H9 (cell line): ENCODE results near the gene PARP1. TPM values are rescaled to one million over a fixed set of nuclear protein-coding genes. Genes with fewer than 3 reads are reported as not detected.

Experiments
- DNase-seq: peaks from one replicate; pipeline ENCODE4 v3.0.0-alpha.2; 2017
- H2AFZ ChIP-seq: one replicate; pipeline ENCODE4 v1.6.1; 2013; ENCODE audit warnings: mild to moderate bottlenecking, low read length, control low read depth, moderate library complexity
- H2AK5ac ChIP-seq: 2 replicates; pipeline ENCODE4 v1.6.1; 2013; ENCODE audit warnings: low read length, control low read depth, mixed read lengths; ENCODE audit not compliant: insufficient read length
- H2BK120ac ChIP-seq: one replicate; pipeline ENCODE4 v1.6.1; 2013; ENCODE audit warnings: low read depth, mild to moderate bottlenecking, low read length, control low read depth, inconsistent platforms; ENCODE audit not compliant: poor library complexity, severe bottlenecking
- H2BK12ac ChIP-seq: 2 replicates; pipeline ENCODE4 v1.6.1; 2013; ENCODE audit warnings: low read length, control low read depth, mixed read lengths, low read depth; ENCODE audit not compliant: insufficient read length
- H2BK15ac ChIP-seq: 2 replicates; pipeline ENCODE4 v1.6.1; 2013; ENCODE audit warnings: low read depth, low read length, control low read depth
- H2BK20ac ChIP-seq: one replicate; pipeline ENCODE4 v1.6.1; 2013; ENCODE audit warnings: low read depth, mild to moderate bottlenecking, low read length, control low read depth, inconsistent platforms; ENCODE audit not compliant: poor library complexity, severe bottlenecking
- H2BK5ac ChIP-seq: 2 replicates; pipeline ENCODE4 v1.6.1; 2013; ENCODE audit warnings: low read length, control low read depth, mixed read lengths; ENCODE audit not compliant: insufficient read length
- H3K14ac ChIP-seq: 2 replicates; pipeline ENCODE4 v1.6.1; 2013; ENCODE audit warnings: low read length, control low read depth; ENCODE audit not compliant: insufficient read depth
- H3K18ac ChIP-seq: 2 replicates; pipeline ENCODE4 v1.6.1; 2013; ENCODE audit warnings: low read depth, mild to moderate bottlenecking, mixed read lengths, low read length, control low read depth; ENCODE audit not compliant: insufficient read length
- H3K23ac ChIP-seq: 2 replicates; pipeline ENCODE4 v1.6.1; 2013; ENCODE audit warnings: low read length, control low read depth, mixed read lengths, low read depth; ENCODE audit not compliant: insufficient read length
- H3K23me2 ChIP-seq: 2 replicates; pipeline ENCODE4 v1.6.1; 2013; ENCODE audit warnings: low read depth, mild to moderate bottlenecking, mixed read lengths, low read length, control low read depth; ENCODE audit not compliant: insufficient read length, poor library complexity, severe bottlenecking
- H3K27ac ChIP-seq: 2 replicates; pipeline ENCODE4 v1.5.1; 2013; ENCODE audit warnings: low read length, control low read depth, mixed read lengths, low read depth; ENCODE audit not compliant: insufficient read length
- H3K27me3 ChIP-seq: 2 replicates; pipeline ENCODE4 v1.6.1; 2013; ENCODE audit warnings: low read length, control low read depth, inconsistent platforms; ENCODE audit not compliant: insufficient read depth
- H3K4ac ChIP-seq: 2 replicates; pipeline ENCODE4 v1.6.1; 2013; ENCODE audit warnings: low read depth, mild to moderate bottlenecking, control low read depth, inconsistent platforms, low read length, moderate library complexity
- H3K4me1 ChIP-seq: 2 replicates; pipeline ENCODE4 v1.6.1; 2013; ENCODE audit warnings: low read length, control low read depth, inconsistent platforms; ENCODE audit not compliant: insufficient read depth
- H3K4me2 ChIP-seq: 2 replicates; pipeline ENCODE4 v1.6.1; 2013; ENCODE audit warnings: low read length, control low read depth, mixed read lengths; ENCODE audit not compliant: insufficient read length, insufficient read depth
- H3K56ac ChIP-seq: 2 replicates; pipeline ENCODE4 v1.6.1; 2013; ENCODE audit warnings: low read depth, mild to moderate bottlenecking, mixed read lengths, low read length, control low read depth; ENCODE audit not compliant: insufficient read length
- H3K79me1 ChIP-seq: 2 replicates; pipeline ENCODE4 v1.6.1; 2013; ENCODE audit warnings: low read depth, mild to moderate bottlenecking, moderate library complexity, low read length, control low read depth, inconsistent platforms; ENCODE audit not compliant: insufficient read depth, poor library complexity, severe bottlenecking
- H3K79me2 ChIP-seq: 2 replicates; pipeline ENCODE4 v1.6.1; 2013; ENCODE audit warnings: low read length, control low read depth, inconsistent platforms; ENCODE audit not compliant: insufficient read depth
- H3K9ac ChIP-seq: 2 replicates; pipeline ENCODE4 v1.6.1; 2013; ENCODE audit warnings: low read length, control low read depth, mixed read lengths; ENCODE audit not compliant: insufficient read length; ENCODE audit errors: extremely low read depth
- H3K9me3 ChIP-seq: one replicate; pipeline ENCODE4 v1.6.1; 2013; ENCODE audit warnings: low read depth, low read length, inconsistent platforms; ENCODE audit not compliant: control insufficient read depth
- H3T11ph ChIP-seq: one replicate; pipeline ENCODE4 v1.6.1; 2013; ENCODE audit warnings: mild to moderate bottlenecking, low read length, control low read depth, inconsistent platforms
- H4K20me1 ChIP-seq: one replicate; pipeline ENCODE4 v1.6.1; 2013; ENCODE audit not compliant: control insufficient read depth, insufficient read length, insufficient read depth
- H4K5ac ChIP-seq: 2 replicates; pipeline ENCODE4 v1.6.1; 2013; ENCODE audit warnings: low read depth, mild to moderate bottlenecking, mixed read lengths, low read length, control low read depth; ENCODE audit not compliant: insufficient read length
- H4K8ac ChIP-seq: replicated peaks from 2 replicates; pipeline ENCODE4 v1.6.1; 2013; ENCODE audit warnings: low read length, control low read depth, mixed read lengths, low read depth; ENCODE audit not compliant: insufficient read length
- H4K91ac ChIP-seq: 2 replicates; pipeline ENCODE4 v1.6.1; 2013; ENCODE audit warnings: low read depth, mild to moderate bottlenecking, moderate library complexity, mixed read lengths, low read length, control low read depth; ENCODE audit not compliant: insufficient read length
- H3K27ac Mint-ChIP-seq, 3 experiments: 2 replicates in 2 of 3; 3 replicates in 1 of 3; pipeline ENCODE4 v1.8.0; 2020 to 2021; ENCODE audit warnings: mixed read lengths in 3 of 3, mild to moderate bottlenecking in 1 of 3, moderate library complexity in 1 of 3
- H3K27me3 Mint-ChIP-seq: 2 replicates; pipeline ENCODE4 v1.8.0; 2021; ENCODE audit warnings: low read depth, mild to moderate bottlenecking, moderate library complexity, mixed read lengths
- H3K36me3 Mint-ChIP-seq, 3 experiments: 2 replicates in 2 of 3; 3 replicates in 1 of 3; pipeline ENCODE4 v1.8.0; 2020 to 2021; ENCODE audit warnings: low read depth in 3 of 3, mixed read lengths in 3 of 3; ENCODE audit not compliant: insufficient read depth in 1 of 3
- H3K4me1 Mint-ChIP-seq, 2 experiments: 2 replicates each; pipeline ENCODE4 v1.8.0; 2020; ENCODE audit warnings: mixed read lengths in 2 of 2
- H3K4me3 Mint-ChIP-seq, 2 experiments: 2 replicates in 1 of 2; 3 replicates in 1 of 2; pipeline ENCODE4 v1.8.0; 2020 to 2021; ENCODE audit warnings: mild to moderate bottlenecking in 2 of 2, mixed read lengths in 2 of 2, moderate library complexity in 1 of 2
- H3K9me3 Mint-ChIP-seq, 2 experiments: 2 replicates in 1 of 2; 3 replicates in 1 of 2; pipeline ENCODE4 v1.8.0; 2020; ENCODE audit warnings: mild to moderate bottlenecking in 2 of 2, mixed read lengths in 2 of 2, moderate library complexity in 1 of 2
- CTCF ChIP-seq: fragments of 200-600 bp; sonication (generic); conservative IDR thresholded peaks from 3 replicates; pipeline ENCODE4 v1.8.0; 2021; ENCODE audit warnings: antibody characterized with exemption, mild to moderate bottlenecking
- WGBS: extraction: QIAGEN DNeasy Blood & Tissue Kit; methylation state at CpG from one replicate; pipeline ENCODE4 v1.1.7; 2013; ENCODE audit warnings: missing lambda C conversion rate, low lambda C conversion rate, mixed read lengths; ENCODE audit not compliant: insufficient read length; ENCODE audit errors: extremely low coverage; 5-methylcytosine and 5-hydroxymethylcytosine counted together
- total RNA-seq: library from RNA; stranded (reverse); gene quantifications from 2 replicates; pipeline ENCODE4 v1.2.1, GENCODE V29; 2021

PARP1 gene
- total RNA-seq, 1 experiment from 2014 or later: 337 TPM

GRCh38 chr1:226424221-226425003 is 16.5 kb upstream of the PARP1 start:
- Histone ChIP-seq H3T11ph (no peak overlapping the region), H4K91ac (no peak overlapping the region), H3K27me3 (no peaks in the 10 kb centered on the region), H3K56ac (no peak overlapping the region), H3K79me2 (no peaks in the 10 kb centered on the region), H3K18ac (no peak overlapping the region), H3K23ac (no peak overlapping the region), H3K4me2 (no peak overlapping the region), H2AK5ac (no peak overlapping the region), H2BK12ac (no peak overlapping the region), H3K27ac (no peak overlapping the region), H4K8ac (no peak overlapping the region), H2BK120ac (no peak overlapping the region), H2BK15ac (no peak overlapping the region), H3K9ac (no peak overlapping the region), H2BK5ac (no peak overlapping the region), H3K9me3 (no peaks in the 10 kb centered on the region), H3K79me1 (no peaks in the 10 kb centered on the region), H2BK20ac (no peak overlapping the region), H3K14ac (no peak overlapping the region), H4K5ac (no peak overlapping the region), H3K4ac (no peak overlapping the region), H2AFZ (no peak overlapping the region), H3K23me2 (no peaks in the 10 kb centered on the region), H3K4me1 (no peaks in the 10 kb centered on the region; the same call in 1 of the 2 replicates), H4K20me1 (no peaks in the 10 kb centered on the region)
- DNase-seq: no peak
- Mint-ChIP-seq H3K36me3 (no peaks in the 10 kb centered on the region), H3K9me3 (no peaks in the 10 kb centered on the region), H3K4me1 (peaks cover 12 to 18% of the 10 kb centered on the region in 2 experiments), H3K4me3 (no peak overlapping the region), H3K27me3 (peaks cover under 1% of the 10 kb centered on the region), H3K27ac (no peak overlapping the region)
- peak; percentile 63 for TF ChIP-seq CTCF
- WGBS: no CpG with 5 or more reads among the region's 8 CpGs
